Measurements from ENCODE around the gene CDH5. TPM values are rescaled to one million over a fixed set of nuclear protein-coding genes. Genes with fewer than 3 reads are reported as not detected.

CDH5 gene
- total and polyA plus RNA-seq, 2 of the 4 experiments (the other 2 are of a cell fraction): not detected

GRCh38 chr16:66388350-66389139 lies 22.1 kb downstream of the CDH5 start:
- Histone ChIP-seq H3K56ac (ENCODE audit: extremely low read depth, insufficient read depth, low read length) (no peak overlapping the region), H3K23ac (ENCODE audit: low read depth, low read length) (no peak overlapping the region), H2BK20ac (ENCODE audit: low read depth, low read length) (no peak overlapping the region), H3K27me3 (ENCODE audit: control insufficient read depth, insufficient read depth, low read length) (peaks cover 21% of the 10 kb centered on the region), H3K9me3 (ENCODE audit: control insufficient read depth, insufficient read depth, low read length) (no peaks in the 10 kb centered on the region), H4K5ac (ENCODE audit: low read depth, low read length) (no peak overlapping the region), H2AK9ac (replicated peaks; ENCODE audit: low read depth, low read length, poor library complexity) (no peak overlapping the region), H2BK120ac (ENCODE audit: low read depth, low read length) (no peak overlapping the region), H3K9ac (ENCODE audit: low read depth, low read length) (no peak overlapping the region), H3K79me1 (ENCODE audit: low read depth in 1 of 2, low read length in 2 of 2) (no peaks in the 10 kb centered on the region), H3K18ac (ENCODE audit: low read depth, low read length) (no peak overlapping the region), H4K91ac (ENCODE audit: insufficient read depth, low read depth, low read length) (no peak overlapping the region), H4K8ac (ENCODE audit: low read depth in 2 of 2, low read length in 2 of 2) (no peak overlapping the region), H3K4me1 (ENCODE audit: control insufficient read depth, insufficient read depth, low read length) (peaks cover 2% of the 10 kb centered on the region), H3K27ac (ENCODE audit: insufficient read depth, low read length) (no peak overlapping the region), H3K4me3 (ENCODE audit: insufficient read depth, low read depth, low read length) (no peak overlapping the region), H3K36me3 (ENCODE audit: control insufficient read depth, insufficient read depth, low read length) (no peaks in the 10 kb centered on the region), H3K14ac (replicated peaks; ENCODE audit: low read depth, low read length) (no peak overlapping the region), H4K20me1 (ENCODE audit: insufficient read depth, low read length) (no peaks in the 10 kb centered on the region), H2BK5ac (ENCODE audit: low read depth, low read length, poor library complexity, severe bottlenecking) (no peak overlapping the region), H3K9me1 (ENCODE audit: insufficient read depth, low read length) (peaks cover 6% of the 10 kb centered on the region), H2AK5ac (ENCODE audit: low read depth, low read length) (no peak overlapping the region), H3K4ac (ENCODE audit: low read depth, low read length) (no peak overlapping the region), H2BK15ac (ENCODE audit: low read depth, low read length) (no peak overlapping the region), H3K4me2 (ENCODE audit: low read depth, low read length) (no peak overlapping the region), H2AFZ (replicated peaks; ENCODE audit: low read length, poor library complexity) (no peak overlapping the region)
- dilution Hi-C loops (cut with HindIII; ENCODE audit: low sequenced_read_pairs, unreplicated experiment): no loop called here
- no TSS peak for BruUV-seq (replicated peaks)
- POLR2A ChIA-PET (ENCODE audit: unreplicated experiment): no interaction called here
- WGBS, 2 experiments (ENCODE audit: extremely low coverage in 2 of 2, insufficient read length in 1 of 2): 88% methylated on average over 2 of the region's 6 CpGs; no CpG with 5 or more reads in 1 of the 2 experiments
- in situ Hi-C loops (cut with MboI; ENCODE audit: low sequenced_read_pairs): no loop called here
- intact Hi-C loops (cut with micrococcal nuclease): no loop called here
- CTCF ChIA-PET: no interaction called here
- TF ChIP-seq USF2 (IDR thresholded peaks at IDR 0.05; ENCODE audit: low read depth, low read length): no peak
- no peak for TF ChIP-seq RCOR1 (IDR thresholded peaks at IDR 0.05; ENCODE audit: insufficient replicate concordance, low read length)
- TF ChIP-seq CEBPB (IDR thresholded peaks at IDR 0.05; ENCODE audit: low read depth, low read length): no peak
- no peak for TF ChIP-seq BHLHE40 (IDR thresholded peaks at IDR 0.05; ENCODE audit: low read depth, low read length)
- TF ChIP-seq MAFK (IDR thresholded peaks at IDR 0.05; ENCODE audit: low read depth, low read length): no peak
- no peak for TF ChIP-seq CHD1 (IDR thresholded peaks at IDR 0.05; ENCODE audit: low read depth, low read length)
- no peak for TF ChIP-seq NFE2L2 (IDR thresholded peaks at IDR 0.05; ENCODE audit: low read depth, low read length)
- no peak for TF ChIP-seq MXI1 (IDR thresholded peaks at IDR 0.05; ENCODE audit: borderline replicate concordance, low read depth, low read length)
- TF ChIP-seq SMC3 (IDR thresholded peaks at IDR 0.05; ENCODE audit: low read depth, low read length): no peak
- TF ChIP-seq CTCF (conservative IDR thresholded peaks at IDR 0.05; ENCODE audit: low read depth, low read length): no peak
- TF ChIP-seq MAZ (IDR thresholded peaks at IDR 0.05; ENCODE audit: borderline replicate concordance, low read depth, low read length): no peak
- TF ChIP-seq ELK1 (IDR thresholded peaks at IDR 0.05; ENCODE audit: borderline replicate concordance, low read depth, low read length): no peak
- no peak for TF ChIP-seq RAD21 (IDR thresholded peaks at IDR 0.05; ENCODE audit: low read length)
- no peak for TF ChIP-seq FOS (IDR thresholded peaks at IDR 0.05; ENCODE audit: low read depth, low read length)
- TF ChIP-seq POLR2A (IDR thresholded peaks at IDR 0.05; ENCODE audit: low read depth, low read length): no peak
- TF ChIP-seq RFX5 (IDR thresholded peaks at IDR 0.05; ENCODE audit: low read depth, low read length): no peak
- ATAC-seq (ENCODE audit: low read depth): no peak
- no peak for DNase-seq

Measured in IMR-90 (cell line).